Measurements from ENCODE around the gene KIAA1191.
A peak's percentile ranks its signal among the peaks of the same experiment; 100 is the strongest.

Gene KIAA1191

DNA sequence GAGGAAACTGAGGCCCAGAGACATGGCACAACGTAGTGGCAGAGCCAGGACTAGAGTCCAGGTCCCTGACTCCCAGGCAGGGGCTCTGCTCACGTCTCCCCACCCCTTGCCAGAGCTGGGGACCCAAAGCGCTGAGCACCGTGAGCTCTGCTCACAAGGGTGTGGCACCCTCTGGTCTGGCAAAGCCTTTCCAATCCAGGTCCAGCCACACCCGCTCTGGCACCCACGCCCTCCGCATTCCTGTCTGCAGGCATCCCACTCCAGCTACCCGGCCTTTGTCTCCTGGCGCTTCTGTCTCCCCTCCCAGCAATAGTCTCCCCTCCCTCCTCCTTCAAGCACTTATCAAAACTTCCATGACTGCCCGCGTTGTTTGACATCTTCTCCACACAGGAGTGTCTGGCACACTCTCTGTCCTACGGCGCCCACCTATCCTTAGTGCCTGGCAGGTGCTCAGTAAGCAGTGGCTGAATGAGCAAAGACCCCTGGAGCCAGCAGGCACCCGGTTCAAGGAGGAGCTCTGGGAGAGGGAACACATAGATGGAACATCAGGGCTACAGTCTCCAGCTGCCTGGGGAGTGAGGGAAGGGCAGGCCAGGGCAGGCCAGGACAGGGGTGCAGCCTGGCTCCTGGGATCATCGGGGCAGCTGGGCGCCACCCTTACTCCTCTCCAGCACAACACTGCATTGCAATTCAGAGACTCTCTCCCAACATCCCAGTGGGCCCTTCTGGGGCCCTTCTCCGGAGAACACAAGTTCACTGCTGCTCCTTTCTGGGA is 39.0 kb upstream of the KIAA1191 start:
- no peak overlapping the region for H3K9ac ChIP-seq (ENCODE audit: low read length)
- H3K27ac ChIP-seq (ENCODE audit: low read depth, low read length) = no peak overlapping the region
- peaks cover 15% of the 10 kb centered on the region for H3K36me3 ChIP-seq (ENCODE audit: insufficient read depth, low read length)

DNA sequence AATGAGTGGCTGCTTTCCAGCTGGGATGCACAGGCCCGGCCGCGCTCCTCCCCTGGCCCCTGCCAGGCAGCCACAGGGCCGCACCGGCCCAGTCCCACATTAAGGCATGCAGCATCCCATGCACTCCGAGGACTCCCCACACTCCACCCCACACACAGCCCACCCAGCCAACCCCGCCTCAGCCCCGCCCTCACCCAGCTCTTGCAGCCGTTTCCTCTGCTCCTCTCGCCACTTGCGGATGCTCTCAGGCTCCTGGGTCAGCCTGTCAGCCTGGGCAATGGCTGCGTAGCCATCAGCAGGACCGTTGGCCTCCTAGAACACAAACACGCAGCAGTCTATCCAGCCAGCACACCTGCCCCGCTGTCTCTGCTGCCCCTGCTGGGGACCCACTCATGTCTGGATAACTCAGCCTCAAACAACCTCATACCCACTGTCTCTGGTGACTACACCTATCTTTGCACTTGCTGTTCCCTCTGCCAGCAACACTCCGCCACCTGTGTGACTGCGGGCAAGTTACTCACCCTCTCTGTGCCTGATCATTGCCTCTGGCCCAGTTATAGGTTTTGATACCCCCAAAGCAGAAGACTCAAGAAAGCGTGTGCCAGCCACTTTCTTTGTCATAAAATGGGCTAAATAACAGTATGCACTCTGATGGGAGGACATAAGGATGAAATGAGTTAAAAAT is 36.3 kb upstream of the KIAA1191 start:
- H3K36me3 ChIP-seq (ENCODE audit: insufficient read depth, low read length) = peaks cover 30% of the 10 kb centered on the region
- no peak overlapping the region for H3K9ac ChIP-seq (ENCODE audit: low read length)
- H3K27ac ChIP-seq (ENCODE audit: low read depth, low read length) = no peak overlapping the region
- H3K27me3 ChIP-seq (ENCODE audit: control insufficient read depth in 1 of 2, insufficient read depth in 2 of 2, low read length in 2 of 2) = no peaks in the 10 kb centered on the region
- no peaks in the 10 kb centered on the region for H3K9me3 ChIP-seq (ENCODE audit: low read length)
- no peak overlapping the region for H3K4me3 ChIP-seq (ENCODE audit: low read depth in 1 of 2, low read length in 2 of 2)
- peaks cover 10% of the 10 kb centered on the region for H3K4me1 ChIP-seq (ENCODE audit: insufficient read depth, low read length)

More for the DNA sequence above, 39.0 kb upstream of the KIAA1191 start:
- H3K4me1 ChIP-seq (ENCODE audit: insufficient read depth, low read length) = peaks cover 5% of the 10 kb centered on the region
- H3K27me3 ChIP-seq (ENCODE audit: control insufficient read depth in 1 of 2, insufficient read depth in 2 of 2, low read length in 2 of 2) = no peaks in the 10 kb centered on the region
- no peaks in the 10 kb centered on the region for H3K9me3 ChIP-seq (ENCODE audit: low read length)
- H3K4me3 ChIP-seq (ENCODE audit: low read depth in 1 of 2, low read length in 2 of 2) = no peak overlapping the region

DNA sequence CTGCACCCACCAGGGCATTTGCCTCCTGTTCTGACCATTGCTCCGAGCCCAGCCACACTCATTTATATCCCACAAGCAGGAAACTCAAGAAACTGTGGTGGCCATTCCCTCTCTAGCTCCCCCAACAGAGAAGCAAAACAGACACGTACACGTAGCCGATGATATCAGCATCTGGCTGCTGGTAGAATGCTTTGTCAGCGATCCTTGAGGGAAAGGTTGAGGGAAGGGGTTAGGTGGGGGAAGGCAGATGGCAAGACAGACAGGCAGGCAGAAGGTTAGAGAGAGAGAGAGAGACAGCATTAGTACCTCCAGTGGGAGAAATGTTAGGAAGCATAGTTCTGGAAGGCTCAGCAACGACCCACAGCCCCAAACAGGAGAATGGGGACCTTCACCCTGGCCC is 34.8 kb upstream of the KIAA1191 start:
- H3K9me3 ChIP-seq (ENCODE audit: low read length) = no peaks in the 10 kb centered on the region
- H3K36me3 ChIP-seq (ENCODE audit: insufficient read depth, low read length) = peaks cover 43% of the 10 kb centered on the region
- H3K4me3 ChIP-seq (ENCODE audit: low read depth in 1 of 2, low read length in 2 of 2) = no peak overlapping the region
- no peaks in the 10 kb centered on the region for H3K27me3 ChIP-seq (ENCODE audit: control insufficient read depth in 1 of 2, insufficient read depth in 2 of 2, low read length in 2 of 2)
- peaks cover 6% of the 10 kb centered on the region for H3K4me1 ChIP-seq (ENCODE audit: insufficient read depth, low read length)
- no peak overlapping the region for H3K27ac ChIP-seq (ENCODE audit: low read depth, low read length)
- H3K9ac ChIP-seq (ENCODE audit: low read length) = no peak overlapping the region

DNA sequence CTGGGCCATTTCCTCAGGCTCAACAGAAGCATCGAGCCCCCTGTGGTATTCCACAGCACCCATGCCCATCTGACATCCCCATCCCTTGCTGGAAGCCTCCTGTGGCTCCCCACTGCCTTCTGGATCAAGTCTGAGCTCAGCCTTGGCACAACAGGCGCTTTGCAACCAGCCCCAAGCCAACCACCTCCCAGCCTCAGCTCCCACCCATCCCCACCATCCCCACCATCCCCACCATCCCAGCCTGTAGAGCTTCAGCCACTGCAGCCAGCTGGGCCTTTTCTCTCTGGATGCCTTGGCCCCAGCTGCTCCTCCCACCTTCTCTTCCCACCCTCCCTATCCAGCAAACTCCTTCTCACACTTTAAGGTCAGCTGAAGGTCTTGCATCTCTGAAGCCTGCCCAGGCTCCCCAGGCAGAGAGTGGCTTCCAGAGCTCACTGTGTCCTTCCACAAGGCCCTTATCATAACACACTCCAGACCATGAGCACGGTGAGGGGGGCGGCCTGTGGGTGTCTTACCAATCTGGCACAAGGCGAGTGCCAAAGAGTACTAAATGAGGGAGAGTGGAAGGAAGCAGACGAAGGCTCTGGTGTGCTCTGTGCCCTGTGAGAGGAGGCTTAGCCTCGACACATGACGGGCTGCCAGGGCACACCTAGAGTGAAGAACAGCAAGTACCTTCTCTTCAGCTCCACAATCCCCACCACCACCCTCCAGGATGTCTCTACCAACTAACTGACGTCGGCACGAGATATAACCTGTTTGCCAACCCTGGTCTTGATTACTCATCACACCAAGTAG is 33.5 kb upstream of the KIAA1191 start:
- Histone ChIP-seq H3K27ac (ENCODE audit: low read depth, low read length) (no peak overlapping the region), H3K4me1 (ENCODE audit: insufficient read depth, low read length) (peaks cover 6% of the 10 kb centered on the region), H3K27me3 (ENCODE audit: control insufficient read depth in 1 of 2, insufficient read depth in 2 of 2, low read length in 2 of 2) (no peaks in the 10 kb centered on the region), H3K36me3 (ENCODE audit: insufficient read depth, low read length) (peaks cover 51% of the 10 kb centered on the region), H3K9ac (ENCODE audit: low read length) (no peak overlapping the region), H3K4me3 (ENCODE audit: low read depth in 1 of 2, low read length in 2 of 2) (no peak overlapping the region), H3K9me3 (ENCODE audit: low read length) (no peaks in the 10 kb centered on the region)

DNA sequence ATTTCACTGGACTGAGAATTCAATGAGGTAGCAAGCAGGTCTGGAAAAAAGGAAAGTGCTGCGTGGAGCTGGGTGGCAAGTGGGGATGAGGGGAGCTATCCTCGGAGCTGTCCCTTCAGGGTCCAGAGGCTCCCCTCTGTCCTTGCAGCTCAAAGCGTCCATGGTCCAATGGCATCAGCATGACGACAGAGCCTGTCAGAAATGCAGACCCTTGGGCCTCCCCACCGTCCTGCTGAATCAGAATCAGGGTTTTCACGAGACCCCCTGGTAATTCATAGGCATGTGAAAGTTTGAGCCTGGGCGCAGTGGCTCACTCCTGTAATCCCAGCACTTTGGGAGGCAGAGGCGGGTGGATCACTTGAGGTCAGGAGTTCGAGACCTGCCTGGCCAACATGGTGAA is 32.5 kb upstream of the KIAA1191 start:
- H3K36me3 ChIP-seq (ENCODE audit: insufficient read depth, low read length) = peaks cover 50% of the 10 kb centered on the region
- H3K9me3 ChIP-seq (ENCODE audit: low read length) = no peaks in the 10 kb centered on the region
- no peaks in the 10 kb centered on the region for H3K27me3 ChIP-seq (ENCODE audit: control insufficient read depth in 1 of 2, insufficient read depth in 2 of 2, low read length in 2 of 2)
- peaks cover 10% of the 10 kb centered on the region for H3K4me1 ChIP-seq (ENCODE audit: insufficient read depth, low read length)
- H3K4me3 ChIP-seq (ENCODE audit: low read depth in 1 of 2, low read length in 2 of 2) = no peak overlapping the region
- no peak overlapping the region for H3K9ac ChIP-seq (ENCODE audit: low read length)
- H3K27ac ChIP-seq (ENCODE audit: low read depth, low read length) = no peak overlapping the region

DNA sequence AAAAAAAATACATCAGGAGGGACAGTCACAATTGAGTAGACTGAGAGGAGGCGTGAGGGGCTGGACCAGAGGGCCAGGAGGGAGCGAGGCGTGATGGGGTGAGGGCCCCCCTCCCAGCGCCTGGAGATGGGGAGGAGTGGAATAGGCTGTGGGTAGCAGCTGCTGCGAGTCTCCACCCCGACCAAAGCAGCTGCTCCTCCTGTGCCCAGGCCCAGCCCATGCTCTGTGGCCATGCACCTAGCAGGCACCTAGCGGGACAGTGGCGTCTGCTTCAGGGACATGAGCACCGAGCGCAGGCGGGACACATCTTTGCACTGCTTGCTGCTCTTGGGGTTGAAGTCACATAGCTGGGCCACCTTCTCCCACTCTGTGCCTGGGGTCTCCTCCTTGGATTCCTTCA is 31.0 kb upstream of the KIAA1191 start:
- Histone ChIP-seq H3K9ac (ENCODE audit: low read length) (no peak overlapping the region), H3K4me3 (ENCODE audit: low read depth in 1 of 2, low read length in 2 of 2) (no peak overlapping the region), H3K27ac (ENCODE audit: low read depth, low read length) (no peak overlapping the region), H3K36me3 (ENCODE audit: insufficient read depth, low read length) (peaks cover 46% of the 10 kb centered on the region), H3K27me3 (ENCODE audit: control insufficient read depth in 1 of 2, insufficient read depth in 2 of 2, low read length in 2 of 2) (no peaks in the 10 kb centered on the region), H3K4me1 (ENCODE audit: insufficient read depth, low read length) (peaks cover 15% of the 10 kb centered on the region), H3K9me3 (ENCODE audit: low read length) (no peaks in the 10 kb centered on the region)

DNA sequence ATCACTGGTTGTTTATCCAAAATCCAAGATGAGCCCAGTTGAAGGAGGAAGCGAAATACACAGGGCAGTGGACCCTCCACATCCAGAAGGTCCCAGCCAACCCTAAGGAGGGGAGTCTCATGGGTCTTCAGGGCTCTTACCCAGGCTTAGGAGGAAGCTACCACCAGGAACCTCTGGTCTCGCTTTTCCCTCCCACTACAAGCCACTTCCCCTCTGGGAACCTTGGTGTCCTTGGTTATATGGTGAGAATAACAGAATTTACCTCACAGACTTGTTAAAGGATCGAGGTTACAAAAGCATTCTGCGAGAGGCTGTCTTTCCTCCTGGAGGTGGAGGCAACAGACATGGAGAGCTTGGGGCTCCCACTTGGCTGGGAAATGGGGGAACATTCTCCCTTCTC is 30.4 kb upstream of the KIAA1191 start:
- Histone ChIP-seq H3K4me3 (ENCODE audit: low read depth in 1 of 2, low read length in 2 of 2) (no peak overlapping the region), H3K9ac (ENCODE audit: low read length) (no peak overlapping the region), H3K36me3 (ENCODE audit: insufficient read depth, low read length) (peaks cover 46% of the 10 kb centered on the region), H3K27ac (ENCODE audit: low read depth, low read length) (no peak overlapping the region), H3K27me3 (ENCODE audit: control insufficient read depth in 1 of 2, insufficient read depth in 2 of 2, low read length in 2 of 2) (no peaks in the 10 kb centered on the region), H3K9me3 (ENCODE audit: low read length) (no peaks in the 10 kb centered on the region), H3K4me1 (ENCODE audit: insufficient read depth, low read length) (peaks cover 20% of the 10 kb centered on the region)

DNA sequence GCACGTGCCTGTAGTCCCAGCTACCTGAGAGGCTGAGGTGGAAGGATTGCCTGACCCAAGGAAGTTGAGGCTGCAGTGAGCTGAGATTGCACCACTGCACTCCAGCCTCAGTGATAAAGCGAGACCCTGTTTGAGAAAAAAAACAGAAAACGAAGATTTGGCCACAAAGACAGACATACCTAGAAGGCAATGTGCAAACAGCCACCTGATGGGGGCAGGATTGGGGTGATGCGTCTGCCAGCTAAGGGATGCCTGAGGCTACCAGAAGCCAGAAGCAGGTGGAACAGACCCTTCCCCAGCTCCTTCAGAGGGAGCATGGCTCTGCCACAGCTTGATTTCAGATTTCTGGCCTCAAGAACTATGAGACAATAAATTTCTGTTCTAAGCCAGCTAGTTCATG is 29.9 kb upstream of the KIAA1191 start:
- Histone ChIP-seq H3K27me3 (ENCODE audit: control insufficient read depth in 1 of 2, insufficient read depth in 2 of 2, low read length in 2 of 2) (no peaks in the 10 kb centered on the region), H3K9ac (ENCODE audit: low read length) (no peak overlapping the region), H3K4me1 (ENCODE audit: insufficient read depth, low read length) (peaks cover 23% of the 10 kb centered on the region), H3K27ac (ENCODE audit: low read depth, low read length) (no peak overlapping the region), H3K9me3 (ENCODE audit: low read length) (no peaks in the 10 kb centered on the region), H3K4me3 (ENCODE audit: low read depth in 1 of 2, low read length in 2 of 2) (no peak overlapping the region), H3K36me3 (ENCODE audit: insufficient read depth, low read length) (peaks cover 43% of the 10 kb centered on the region)

DNA sequence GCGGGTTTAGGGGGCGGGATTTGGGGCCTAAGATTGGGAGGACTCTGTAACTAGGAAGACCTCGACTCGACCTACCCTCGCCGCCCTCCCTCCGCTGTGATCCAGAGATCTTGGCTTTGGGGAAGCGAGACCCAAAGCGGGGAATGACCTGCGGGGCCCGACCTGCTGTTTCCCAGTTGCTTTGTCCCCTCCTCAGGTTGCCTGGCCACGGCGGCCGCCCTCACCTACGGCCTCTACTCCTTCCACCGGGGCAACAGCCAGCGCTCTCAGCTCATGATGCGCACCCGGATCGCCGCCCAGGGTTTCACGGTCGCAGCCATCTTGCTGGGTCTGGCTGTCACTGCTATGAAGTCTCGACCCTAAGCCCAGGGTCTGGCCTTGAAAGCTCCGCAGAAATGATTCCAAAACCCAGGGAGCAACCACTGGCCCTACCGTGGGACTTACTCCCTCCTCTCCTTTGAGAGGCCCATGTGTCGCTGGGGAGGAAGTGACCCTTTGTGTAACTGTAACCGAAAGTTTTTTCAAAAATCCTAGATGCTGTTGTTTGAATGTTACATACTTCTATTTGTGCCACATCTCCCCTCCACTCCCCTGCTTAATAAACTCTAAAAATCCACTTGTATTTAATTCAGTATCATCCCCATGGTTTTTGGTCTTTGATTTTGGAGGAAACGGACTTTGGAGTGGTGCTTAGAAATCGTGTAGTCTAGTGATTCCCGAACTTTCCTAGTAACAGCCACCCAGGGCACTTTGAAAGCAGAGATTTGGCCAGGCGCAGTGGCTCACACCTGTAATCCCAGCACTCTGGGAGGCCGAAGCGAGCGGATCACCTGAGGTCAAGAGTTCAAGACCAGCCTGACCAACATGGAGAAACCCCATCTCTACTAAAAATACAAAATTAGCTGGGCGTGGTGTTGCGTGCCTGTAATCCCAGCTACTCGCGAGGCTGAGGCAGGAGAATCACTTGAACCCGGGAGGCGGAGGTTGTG is 27.9 kb upstream of the KIAA1191 start:
- Histone ChIP-seq H3K4me1 (ENCODE audit: insufficient read depth, low read length) (peaks cover 18% of the 10 kb centered on the region), H3K27me3 (ENCODE audit: control insufficient read depth in 1 of 2, insufficient read depth in 2 of 2, low read length in 2 of 2) (no peaks in the 10 kb centered on the region), H3K9me3 (ENCODE audit: low read length) (no peaks in the 10 kb centered on the region), H3K4me3 (ENCODE audit: low read depth in 1 of 2, low read length in 2 of 2) (peak overlapping the region; percentile 68 to 83), H3K27ac (ENCODE audit: low read depth, low read length) (peak overlapping the region; percentile 98), H3K9ac (ENCODE audit: low read length) (peak overlapping the region; percentile 79), H3K36me3 (ENCODE audit: insufficient read depth, low read length) (peaks cover 43% of the 10 kb centered on the region)

DNA sequence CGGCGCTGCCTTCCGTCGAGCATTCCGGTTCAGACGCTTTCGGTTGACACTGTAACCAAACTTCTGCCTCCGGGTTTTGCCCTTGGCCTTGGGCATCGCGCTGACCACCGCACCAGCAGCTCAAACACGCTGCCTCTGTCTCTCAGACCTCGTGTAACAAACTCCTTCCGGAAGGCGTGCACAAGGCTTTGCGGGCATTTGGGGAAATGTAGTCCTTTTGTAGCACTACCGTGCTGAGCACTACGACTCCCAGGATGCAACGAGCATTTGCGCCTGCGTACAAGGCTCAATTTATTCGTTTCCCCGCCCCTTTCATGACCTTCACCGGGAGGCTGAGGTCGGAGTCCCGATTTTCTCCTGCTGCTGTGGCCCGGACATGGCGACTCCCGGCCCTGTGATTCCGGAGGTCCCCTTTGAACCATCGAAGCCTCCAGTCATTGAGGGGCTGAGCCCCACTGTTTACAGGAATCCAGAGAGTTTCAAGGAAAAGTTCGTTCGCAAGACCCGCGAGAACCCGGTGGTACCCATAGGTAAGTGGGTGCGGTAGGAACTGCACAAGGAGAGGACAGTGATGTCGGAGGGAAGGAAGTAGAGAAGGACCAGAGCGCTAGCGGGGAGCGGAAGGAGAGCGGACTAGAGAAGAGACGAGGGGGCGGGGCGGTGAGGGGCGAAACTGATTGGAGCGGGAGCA is 27.0 kb upstream of the KIAA1191 start, which contains the start of the genes HIGD2A and NOP16:
HIGD2A (plus strand) TSS at position 308 of the 691 bp plus-strand sequence; CDS start at position 377, 69 bp downstream.
NOP16 (minus strand) TSS at position 155 of the 691 bp plus-strand sequence; CDS start at position 96, 59 bp downstream.
- no peaks in the 10 kb centered on the region for H3K9me3 ChIP-seq (ENCODE audit: low read length)
- H3K36me3 ChIP-seq (ENCODE audit: insufficient read depth, low read length) = peaks cover 43% of the 10 kb centered on the region
- peak within 1 kb of the TSS; percentile 79 for H3K9ac ChIP-seq (ENCODE audit: low read length)
- no peaks in the 10 kb centered on the region for H3K27me3 ChIP-seq (ENCODE audit: control insufficient read depth in 1 of 2, insufficient read depth in 2 of 2, low read length in 2 of 2)
- H3K4me3 ChIP-seq (ENCODE audit: low read depth in 1 of 2, low read length in 2 of 2) = peak within 1 kb of the TSS; percentile 68 to 83
- peak within 1 kb of the TSS; percentile 98 for H3K27ac ChIP-seq (ENCODE audit: low read depth, low read length)
- peaks cover 18% of the 10 kb centered on the region for H3K4me1 ChIP-seq (ENCODE audit: insufficient read depth, low read length)

Data from muscle layer of colon (tissue), 2 donors.